ENCODE data around the gene ASTL.

Gene ASTL

GRCh38 chr2:96120991-96121390, 17.3 kb downstream of the ASTL start:
- no peak for DNase-seq (ENCODE audit: low spot score in 2 of 2)

DNA sequence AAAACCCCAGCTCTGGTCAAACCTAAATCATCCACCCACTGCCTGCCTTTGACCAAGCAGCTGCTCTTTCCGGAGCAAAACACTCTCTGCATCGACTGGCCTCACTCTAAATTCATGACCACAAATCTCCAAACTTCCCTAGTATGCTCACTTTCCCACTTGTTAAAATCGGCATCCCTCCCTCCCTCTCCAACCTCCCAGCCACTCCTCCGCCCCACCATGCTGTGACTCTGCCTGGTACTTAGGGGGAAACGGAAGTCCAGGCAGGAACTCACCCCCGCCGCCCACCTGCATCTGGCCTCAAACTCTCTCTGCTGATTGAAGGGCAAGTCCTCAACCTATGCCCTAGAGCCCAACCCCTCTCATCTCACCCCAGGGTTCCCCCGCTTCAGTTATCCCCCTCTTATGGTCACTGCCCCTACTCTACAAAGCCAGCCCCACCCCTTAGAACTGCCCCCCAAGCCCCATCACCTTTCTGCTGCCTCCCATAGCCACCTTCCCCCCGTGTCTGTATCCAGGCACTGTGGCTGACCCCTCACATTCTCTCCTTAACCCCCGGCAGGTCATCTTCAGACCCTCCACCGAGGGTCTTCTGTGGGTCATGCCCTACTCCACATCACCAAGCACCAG, 18.1 kb downstream of the ASTL start:
- in situ Hi-C loops (cut with MboI; ENCODE audit: low sequenced_read_pairs) = loop anchor here (25.0 kb wide), 1 partner anchor 108 kb away; no protein-coding TSS in a partner anchor
- H3K4me3 ChIP-seq = no peak overlapping the region
- peaks cover 5% of the 10 kb centered on the region for H3K4me1 ChIP-seq
- H3K27me3 ChIP-seq (ENCODE audit: low read depth) = peaks cover 12% of the 10 kb centered on the region
- H3K36me3 ChIP-seq (replicated peaks) = no peaks in the 10 kb centered on the region
- DNase-seq (ENCODE audit: low spot score in 2 of 2) = no peak
- no peaks in the 10 kb centered on the region for H3K9me3 ChIP-seq

More at GRCh38 chr2:96120991-96121390, 17.3 kb downstream of the ASTL start:
- H3K27me3 ChIP-seq (ENCODE audit: low read depth) = peaks cover 12% of the 10 kb centered on the region
- in situ Hi-C loops (cut with MboI; ENCODE audit: low sequenced_read_pairs) = loop anchor here (25.0 kb wide), 1 partner anchor 109 kb away; no protein-coding TSS in a partner anchor
- H3K9me3 ChIP-seq = no peaks in the 10 kb centered on the region
- H3K4me1 ChIP-seq = peaks cover 5% of the 10 kb centered on the region
- no peak overlapping the region for H3K4me3 ChIP-seq
- H3K36me3 ChIP-seq (replicated peaks) = no peaks in the 10 kb centered on the region

DNA sequence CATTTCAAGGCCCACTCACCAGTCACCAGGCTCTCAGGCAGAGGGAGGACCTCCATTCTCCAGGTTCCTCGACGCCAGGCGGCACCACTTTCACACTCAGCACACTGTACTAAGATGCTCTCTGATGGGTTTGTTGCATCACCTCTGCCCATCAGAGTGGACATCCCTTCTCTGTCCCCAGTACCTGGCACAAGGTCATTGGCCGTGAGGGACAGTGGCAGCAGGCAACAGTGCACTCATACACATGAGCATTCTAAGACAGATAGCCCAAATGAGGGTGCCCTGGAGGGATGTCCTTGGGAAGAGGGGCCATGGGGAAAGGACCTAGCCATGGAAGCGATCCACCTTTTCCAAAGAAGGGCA, 18.9 kb downstream of the ASTL start:
- H3K4me3 ChIP-seq = no peak overlapping the region
- H3K4me1 ChIP-seq = peaks cover 5% of the 10 kb centered on the region
- DNase-seq (ENCODE audit: low spot score in 2 of 2) = no peak
- H3K9me3 ChIP-seq = no peaks in the 10 kb centered on the region
- H3K36me3 ChIP-seq (replicated peaks) = no peaks in the 10 kb centered on the region
- H3K27me3 ChIP-seq (ENCODE audit: low read depth) = peaks cover 12% of the 10 kb centered on the region
- in situ Hi-C loops (cut with MboI; ENCODE audit: low sequenced_read_pairs) = loop anchor here (25.0 kb wide), 1 partner anchor 107 kb away; no protein-coding TSS in a partner anchor

GRCh38 chr2:96118698-96119388, 19.5 kb downstream of the ASTL start:
- in situ Hi-C loops (cut with MboI; ENCODE audit: low sequenced_read_pairs) = loop anchor here (25.0 kb wide), 1 partner anchor 107 kb away; no protein-coding TSS in a partner anchor
- Histone ChIP-seq H3K4me1 (peaks cover 5% of the 10 kb centered on the region), H3K36me3 (replicated peaks) (no peaks in the 10 kb centered on the region)

GRCh38 chr2:96117701-96118588, 20.4 kb downstream of the ASTL start:
- peaks cover 12% of the 10 kb centered on the region for H3K27me3 ChIP-seq (ENCODE audit: low read depth)
- peak in 1 of 2 experiments; percentile 32 for DNase-seq (ENCODE audit: low spot score in 2 of 2)
- H3K36me3 ChIP-seq (replicated peaks) = no peaks in the 10 kb centered on the region
- in situ Hi-C loops (cut with MboI; ENCODE audit: low sequenced_read_pairs) = loop anchor here (25.0 kb wide), 1 partner anchor 106 kb away; no protein-coding TSS in a partner anchor
- H3K4me1 ChIP-seq = peaks cover 5% of the 10 kb centered on the region
- H3K4me3 ChIP-seq = no peak overlapping the region
- no peaks in the 10 kb centered on the region for H3K9me3 ChIP-seq

More at GRCh38 chr2:96118698-96119388, 19.5 kb downstream of the ASTL start:
- peaks cover 12% of the 10 kb centered on the region for H3K27me3 ChIP-seq (ENCODE audit: low read depth)
- no peak overlapping the region for H3K4me3 ChIP-seq
- no peak for DNase-seq (ENCODE audit: low spot score in 2 of 2)
- no peaks in the 10 kb centered on the region for H3K9me3 ChIP-seq

- Histone ChIP-seq H3K4me3 (peak overlapping the region; percentile 33), H3K27me3 (ENCODE audit: low read depth) (peaks cover 7% of the 10 kb centered on the region)
- in situ Hi-C loops (cut with MboI; ENCODE audit: low sequenced_read_pairs) = loop anchor here (25.0 kb wide), 1 partner anchor 105 kb away; no protein-coding TSS in a partner anchor
Measured at GRCh38 chr2:96116879-96117533, 21.3 kb downstream of the ASTL start.

GRCh38 chr2:96116424-96116878, 21.9 kb downstream of the ASTL start, which contains the start of gene ADRA2B:
TSS of gene ADRA2B (minus strand) at chr2:96116571. CDS start at chr2:96116149, 422 bp downstream.
- Histone ChIP-seq H3K36me3 (replicated peaks) (no peaks in the 10 kb centered on the region), H3K9me3 (no peaks in the 10 kb centered on the region), H3K27me3 (ENCODE audit: low read depth) (peaks cover 7% of the 10 kb centered on the region), H3K4me3 (peak within 1 kb of the TSS; percentile 33), H3K4me1 (peaks cover 5% of the 10 kb centered on the region)
- DNase-seq (ENCODE audit: low spot score in 2 of 2) = peak; percentile 66 to 89
- in situ Hi-C loops (cut with MboI; ENCODE audit: low sequenced_read_pairs) = loop anchor here (25.0 kb wide), 1 partner anchor 104 kb away; no protein-coding TSS in a partner anchor

More at GRCh38 chr2:96116879-96117533, 21.3 kb downstream of the ASTL start:
- H3K36me3 ChIP-seq (replicated peaks) = no peaks in the 10 kb centered on the region
- no peaks in the 10 kb centered on the region for H3K9me3 ChIP-seq
- H3K4me1 ChIP-seq = peaks cover 5% of the 10 kb centered on the region
- DNase-seq (ENCODE audit: low spot score in 2 of 2) = peak; percentile 60 to 76

- Histone ChIP-seq H3K4me3 (peak overlapping the region; percentile 33; the same call in 1 of the 2 replicates), H3K27me3 (ENCODE audit: low read depth) (peaks cover 7% of the 10 kb centered on the region), H3K36me3 (replicated peaks) (no peaks in the 10 kb centered on the region), H3K4me1 (peaks cover 5% of the 10 kb centered on the region), H3K9me3 (no peaks in the 10 kb centered on the region)
- in situ Hi-C loops (cut with MboI; ENCODE audit: low sequenced_read_pairs) = loop anchor here (25.0 kb wide), 1 partner anchor 104 kb away; no protein-coding TSS in a partner anchor
- DNase-seq (ENCODE audit: low spot score in 2 of 2) = no peak
Measured at GRCh38 chr2:96115631-96116423, 22.5 kb downstream of the ASTL start.

GRCh38 chr2:96114903-96115581, 23.3 kb downstream of the ASTL start:
- in situ Hi-C loops (cut with MboI; ENCODE audit: low sequenced_read_pairs) = loop anchor here (25.0 kb wide), 1 partner anchor 103 kb away; no protein-coding TSS in a partner anchor
- no peaks in the 10 kb centered on the region for H3K36me3 ChIP-seq (replicated peaks)
- peaks cover 2% of the 10 kb centered on the region for H3K27me3 ChIP-seq (ENCODE audit: low read depth)
- no peaks in the 10 kb centered on the region for H3K9me3 ChIP-seq
- H3K4me1 ChIP-seq = peaks cover 5% of the 10 kb centered on the region
- DNase-seq (ENCODE audit: low spot score in 2 of 2) = no peak
- no peak overlapping the region for H3K4me3 ChIP-seq

DNA sequence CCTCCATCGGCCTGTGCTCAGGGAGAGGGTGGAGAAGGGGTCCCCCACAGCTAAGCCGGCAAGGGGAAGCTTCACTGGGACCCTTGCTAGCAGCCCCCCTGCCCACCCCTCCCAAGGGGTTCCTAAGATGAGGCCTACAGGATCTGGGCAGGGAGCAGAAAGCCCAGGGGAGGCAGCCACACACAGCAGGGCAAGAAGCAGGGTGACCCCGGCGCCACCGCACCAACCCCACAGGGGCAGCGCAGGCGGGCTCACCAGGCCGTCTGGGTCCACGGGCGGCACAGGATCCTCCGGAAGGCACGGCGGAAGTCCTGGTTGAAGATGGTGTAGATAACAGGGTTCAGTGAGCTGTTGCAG, 23.8 kb downstream of the ASTL start:
- in situ Hi-C loops (cut with MboI; ENCODE audit: low sequenced_read_pairs) = loop anchor here (25.0 kb wide), 1 partner anchor 102 kb away; no protein-coding TSS in a partner anchor
- Histone ChIP-seq H3K4me3 (no peak overlapping the region), H3K9me3 (no peaks in the 10 kb centered on the region), H3K4me1 (peaks cover 5% of the 10 kb centered on the region), H3K36me3 (replicated peaks) (no peaks in the 10 kb centered on the region), H3K27me3 (ENCODE audit: low read depth) (no peaks in the 10 kb centered on the region)
- DNase-seq (ENCODE audit: low spot score in 2 of 2) = no peak

DNA sequence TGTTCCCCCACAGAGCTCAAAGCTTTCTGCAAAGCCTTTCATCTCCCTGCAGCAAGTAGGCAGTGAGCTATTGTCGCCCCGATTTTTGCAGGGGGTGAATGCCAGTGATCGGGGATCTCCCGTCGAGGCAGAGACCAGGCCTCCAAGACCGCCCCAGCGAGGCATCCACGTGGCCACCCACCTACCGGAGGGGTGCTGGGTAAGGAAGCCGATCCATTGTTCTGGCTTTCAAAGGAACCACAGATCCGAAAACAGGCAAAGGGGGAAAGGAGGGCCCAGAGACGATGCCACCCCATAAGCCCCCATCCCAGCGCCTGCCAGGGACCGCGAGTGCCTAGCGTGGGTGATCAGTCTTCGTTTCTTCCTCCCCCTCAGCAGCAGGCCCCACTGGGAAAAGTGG, 24.4 kb downstream of the ASTL start:
- in situ Hi-C loops (cut with MboI; ENCODE audit: low sequenced_read_pairs) = loop anchor here (25.0 kb wide), 1 partner anchor 102 kb away; no protein-coding TSS in a partner anchor
- DNase-seq (ENCODE audit: low spot score in 2 of 2) = no peak
- no peaks in the 10 kb centered on the region for H3K27me3 ChIP-seq (ENCODE audit: low read depth)
- no peak overlapping the region for H3K4me3 ChIP-seq
- H3K9me3 ChIP-seq = no peaks in the 10 kb centered on the region
- no peaks in the 10 kb centered on the region for H3K36me3 ChIP-seq (replicated peaks)
- peaks cover 5% of the 10 kb centered on the region for H3K4me1 ChIP-seq

DNA sequence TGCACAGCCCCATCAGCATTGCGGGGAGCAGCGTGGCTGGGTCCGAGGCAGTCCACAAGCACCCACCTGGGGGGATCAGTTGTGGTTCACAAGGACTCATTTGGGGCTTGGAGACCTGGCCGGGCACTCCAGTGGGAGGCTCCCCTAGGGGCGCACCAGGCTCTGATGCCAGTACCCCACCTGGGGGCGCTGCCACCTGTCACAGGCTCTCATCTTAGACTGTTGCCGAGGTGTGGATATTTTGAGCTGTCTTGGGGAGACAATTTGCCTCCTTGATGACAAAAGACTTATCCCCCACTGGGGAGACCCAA, 25.0 kb downstream of the ASTL start:
- Histone ChIP-seq H3K36me3 (replicated peaks) (no peaks in the 10 kb centered on the region), H3K4me3 (no peak overlapping the region), H3K9me3 (no peaks in the 10 kb centered on the region), H3K4me1 (peaks cover 5% of the 10 kb centered on the region), H3K27me3 (ENCODE audit: low read depth) (no peaks in the 10 kb centered on the region)
- in situ Hi-C loops (cut with MboI; ENCODE audit: low sequenced_read_pairs) = loop anchor here (25.0 kb wide), 1 partner anchor 101 kb away; no protein-coding TSS in a partner anchor
- no peak for DNase-seq (ENCODE audit: low spot score in 2 of 2)
